GM19035 (cell line): ENCODE measurements around the gene BMF.
"Not testable (repeated sequence)": the region's sequence is repeated elsewhere in the genome, so short reads cannot be mapped to it uniquely, and the experiment has no call there.

Experiments
- ATAC-seq: cut with Tn5 transposase; IDR thresholded peaks from one replicate; pipeline ENCODE4 v1.9.1; 2021; ENCODE audit not compliant: unreplicated experiment

Gene BMF

GRCh38 chr15:40128766-40129660 lies 20.3 kb upstream of the BMF start:
- ATAC-seq: no peak

- no peak for ATAC-seq
Measured at GRCh38 chr15:40125950-40126349, 17.3 kb upstream of the BMF start.

- ATAC-seq: not testable (repeated sequence)
Measured at GRCh38 chr15:40124807-40125285, 16.2 kb upstream of the BMF start.

- not testable (repeated sequence) for ATAC-seq
Measured at GRCh38 chr15:40124333-40124732, 15.7 kb upstream of the BMF start.

GRCh38 chr15:40123863-40124262 lies 15.2 kb upstream of the BMF start:
- not testable (repeated sequence) for ATAC-seq

- not testable (repeated sequence) for ATAC-seq
Measured at GRCh38 chr15:40122989-40123388, 14.3 kb upstream of the BMF start.

- no peak for ATAC-seq
Measured at GRCh38 chr15:40121911-40122638, 13.4 kb upstream of the BMF start.

- ATAC-seq: no peak
Measured at GRCh38 chr15:40118473-40118872, 9.8 kb upstream of the BMF start.

- ATAC-seq: peak; percentile 95
Measured at GRCh38 chr15:40115670-40116093, 7.0 kb upstream of the BMF start.

GRCh38 chr15:40115106-40115505 lies 6.4 kb upstream of the BMF start:
- not testable (repeated sequence) for ATAC-seq

- ATAC-seq: no peak
Measured at GRCh38 chr15:40114218-40114617, 5.5 kb upstream of the BMF start.

- no peak for ATAC-seq
Measured at GRCh38 chr15:40112789-40113188, 4.1 kb upstream of the BMF start.

GRCh38 chr15:40111888-40112287 lies 3.2 kb upstream of the BMF start:
- no peak for ATAC-seq

- ATAC-seq: no peak
Measured at GRCh38 chr15:40110866-40111550, 2.3 kb upstream of the BMF start.

- no peak for ATAC-seq
Measured at GRCh38 chr15:40108061-40108854, 421 bp downstream of the BMF start.

- ATAC-seq: peak; percentile 39
Measured at GRCh38 chr15:40106203-40107161, 2.2 kb downstream of the BMF start.

- ATAC-seq: no peak
Measured at GRCh38 chr15:40105517-40106202, 3.0 kb downstream of the BMF start.

GRCh38 chr15:40104865-40105516 lies 3.7 kb downstream of the BMF start:
- peak; percentile 31 for ATAC-seq
